Measurements from ENCODE around the gene ANKRD36C.
"Not testable (repeated sequence)": the region's sequence is repeated elsewhere in the genome, so short reads cannot be mapped to it uniquely, and the experiment has no call there.

GRCh38 chr2:95862121-95862520, 129.5 kb downstream of the ANKRD36C start:
- TF ChIP-seq, protein P1, sequence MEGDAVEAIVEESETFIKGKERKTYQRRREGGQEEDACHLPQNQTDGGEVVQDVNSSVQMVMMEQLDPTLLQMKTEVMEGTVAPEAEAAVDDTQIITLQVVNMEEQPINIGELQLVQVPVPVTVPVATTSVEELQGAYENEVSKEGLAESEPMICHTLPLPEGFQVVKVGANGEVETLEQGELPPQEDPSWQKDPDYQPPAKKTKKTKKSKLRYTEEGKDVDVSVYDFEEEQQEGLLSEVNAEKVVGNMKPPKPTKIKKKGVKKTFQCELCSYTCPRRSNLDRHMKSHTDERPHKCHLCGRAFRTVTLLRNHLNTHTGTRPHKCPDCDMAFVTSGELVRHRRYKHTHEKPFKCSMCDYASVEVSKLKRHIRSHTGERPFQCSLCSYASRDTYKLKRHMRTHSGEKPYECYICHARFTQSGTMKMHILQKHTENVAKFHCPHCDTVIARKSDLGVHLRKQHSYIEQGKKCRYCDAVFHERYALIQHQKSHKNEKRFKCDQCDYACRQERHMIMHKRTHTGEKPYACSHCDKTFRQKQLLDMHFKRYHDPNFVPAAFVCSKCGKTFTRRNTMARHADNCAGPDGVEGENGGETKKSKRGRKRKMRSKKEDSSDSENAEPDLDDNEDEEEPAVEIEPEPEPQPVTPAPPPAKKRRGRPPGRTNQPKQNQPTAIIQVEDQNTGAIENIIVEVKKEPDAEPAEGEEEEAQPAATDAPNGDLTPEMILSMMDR (IDR thresholded peaks at IDR 0.05; ENCODE audit: low read depth, low read length, missing input control), result not testable (repeated sequence)
- TF ChIP-seq, protein P2, sequence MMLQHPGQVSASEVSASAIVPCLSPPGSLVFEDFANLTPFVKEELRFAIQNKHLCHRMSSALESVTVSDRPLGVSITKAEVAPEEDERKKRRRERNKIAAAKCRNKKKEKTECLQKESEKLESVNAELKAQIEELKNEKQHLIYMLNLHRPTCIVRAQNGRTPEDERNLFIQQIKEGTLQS (IDR thresholded peaks at IDR 0.05), result not testable (repeated sequence)
- not testable (repeated sequence) for TF ChIP-seq MAX (IDR thresholded peaks at IDR 0.05)
- TF ChIP-seq, protein P3, sequence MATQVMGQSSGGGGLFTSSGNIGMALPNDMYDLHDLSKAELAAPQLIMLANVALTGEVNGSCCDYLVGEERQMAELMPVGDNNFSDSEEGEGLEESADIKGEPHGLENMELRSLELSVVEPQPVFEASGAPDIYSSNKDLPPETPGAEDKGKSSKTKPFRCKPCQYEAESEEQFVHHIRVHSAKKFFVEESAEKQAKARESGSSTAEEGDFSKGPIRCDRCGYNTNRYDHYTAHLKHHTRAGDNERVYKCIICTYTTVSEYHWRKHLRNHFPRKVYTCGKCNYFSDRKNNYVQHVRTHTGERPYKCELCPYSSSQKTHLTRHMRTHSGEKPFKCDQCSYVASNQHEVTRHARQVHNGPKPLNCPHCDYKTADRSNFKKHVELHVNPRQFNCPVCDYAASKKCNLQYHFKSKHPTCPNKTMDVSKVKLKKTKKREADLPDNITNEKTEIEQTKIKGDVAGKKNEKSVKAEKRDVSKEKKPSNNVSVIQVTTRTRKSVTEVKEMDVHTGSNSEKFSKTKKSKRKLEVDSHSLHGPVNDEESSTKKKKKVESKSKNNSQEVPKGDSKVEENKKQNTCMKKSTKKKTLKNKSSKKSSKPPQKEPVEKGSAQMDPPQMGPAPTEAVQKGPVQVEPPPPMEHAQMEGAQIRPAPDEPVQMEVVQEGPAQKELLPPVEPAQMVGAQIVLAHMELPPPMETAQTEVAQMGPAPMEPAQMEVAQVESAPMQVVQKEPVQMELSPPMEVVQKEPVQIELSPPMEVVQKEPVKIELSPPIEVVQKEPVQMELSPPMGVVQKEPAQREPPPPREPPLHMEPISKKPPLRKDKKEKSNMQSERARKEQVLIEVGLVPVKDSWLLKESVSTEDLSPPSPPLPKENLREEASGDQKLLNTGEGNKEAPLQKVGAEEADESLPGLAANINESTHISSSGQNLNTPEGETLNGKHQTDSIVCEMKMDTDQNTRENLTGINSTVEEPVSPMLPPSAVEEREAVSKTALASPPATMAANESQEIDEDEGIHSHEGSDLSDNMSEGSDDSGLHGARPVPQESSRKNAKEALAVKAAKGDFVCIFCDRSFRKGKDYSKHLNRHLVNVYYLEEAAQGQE (IDR thresholded peaks at IDR 0.05), result not testable (repeated sequence)
